Muscle layer of colon (tissue), 2 donors: ENCODE measurements around the gene GARS1.

ENCODE experiments used
- H3K27ac ChIP-seq: one replicate; pipeline ENCODE4 v1.7.0; 2013; ENCODE audit warnings: low read depth, mild to moderate bottlenecking, low read length, moderate library complexity
- H3K27me3 ChIP-seq, 2 donors: one replicate each; pipeline ENCODE4 v1.7.0; 2013; ENCODE audit warnings: low read length in 2 of 2, mild to moderate bottlenecking in 2 of 2; ENCODE audit not compliant: insufficient read depth in 2 of 2, control insufficient read depth in 1 of 2
- H3K36me3 ChIP-seq: one replicate; pipeline ENCODE4 v1.7.0; 2013; ENCODE audit warnings: mild to moderate bottlenecking, low read length; ENCODE audit not compliant: insufficient read depth
- H3K4me1 ChIP-seq: one replicate; pipeline ENCODE4 v1.7.0; 2013; ENCODE audit warnings: mild to moderate bottlenecking, low read length; ENCODE audit not compliant: insufficient read depth
- H3K4me3 ChIP-seq, 2 donors: one replicate each; pipeline ENCODE4 v1.7.0; 2013; ENCODE audit warnings: low read length in 2 of 2, low read depth in 1 of 2, mild to moderate bottlenecking in 1 of 2, moderate library complexity in 1 of 2
- H3K9ac ChIP-seq: one replicate; pipeline ENCODE4 v1.7.0; 2013; ENCODE audit warnings: low read length
- H3K9me3 ChIP-seq: one replicate; pipeline ENCODE4 v1.7.0; 2013; ENCODE audit warnings: mild to moderate bottlenecking, low read length
- donor health status: abdominal sarcoma.
- donor health status: Adenocarcinoma of cecum.

GARS1 gene

GRCh38 chr7:30650421-30650808 is 55.7 kb downstream of the GARS1 start:
- Histone ChIP-seq H3K36me3 (no peaks in the 10 kb centered on the region), H3K4me3 (no peak overlapping the region), H3K4me1 (no peaks in the 10 kb centered on the region), H3K27me3 (no peaks in the 10 kb centered on the region), H3K27ac (no peak overlapping the region), H3K9me3 (no peaks in the 10 kb centered on the region), H3K9ac (no peak overlapping the region)

GRCh38 chr7:30652132-30652531 is 57.5 kb downstream of the GARS1 start:
- Histone ChIP-seq H3K4me3 (no peak overlapping the region), H3K27me3 (no peaks in the 10 kb centered on the region), H3K27ac (no peak overlapping the region), H3K9me3 (no peaks in the 10 kb centered on the region), H3K4me1 (no peaks in the 10 kb centered on the region), H3K9ac (no peak overlapping the region), H3K36me3 (no peaks in the 10 kb centered on the region)

GRCh38 chr7:30652698-30653641 is 58.3 kb downstream of the GARS1 start:
- H3K9me3 ChIP-seq = no peaks in the 10 kb centered on the region

GRCh38 chr7:30654296-30655090 is 59.8 kb downstream of the GARS1 start:
- no peaks in the 10 kb centered on the region for H3K9me3 ChIP-seq
- H3K27ac ChIP-seq = no peak overlapping the region
- no peaks in the 10 kb centered on the region for H3K36me3 ChIP-seq
- no peak overlapping the region for H3K9ac ChIP-seq
- no peaks in the 10 kb centered on the region for H3K4me1 ChIP-seq
- no peak overlapping the region for H3K4me3 ChIP-seq
- no peaks in the 10 kb centered on the region for H3K27me3 ChIP-seq

More at GRCh38 chr7:30652698-30653641, 58.3 kb downstream of the GARS1 start:
- Histone ChIP-seq H3K4me3 (no peak overlapping the region), H3K4me1 (no peaks in the 10 kb centered on the region), H3K36me3 (no peaks in the 10 kb centered on the region), H3K27ac (no peak overlapping the region), H3K27me3 (no peaks in the 10 kb centered on the region), H3K9ac (no peak overlapping the region)

DNA sequence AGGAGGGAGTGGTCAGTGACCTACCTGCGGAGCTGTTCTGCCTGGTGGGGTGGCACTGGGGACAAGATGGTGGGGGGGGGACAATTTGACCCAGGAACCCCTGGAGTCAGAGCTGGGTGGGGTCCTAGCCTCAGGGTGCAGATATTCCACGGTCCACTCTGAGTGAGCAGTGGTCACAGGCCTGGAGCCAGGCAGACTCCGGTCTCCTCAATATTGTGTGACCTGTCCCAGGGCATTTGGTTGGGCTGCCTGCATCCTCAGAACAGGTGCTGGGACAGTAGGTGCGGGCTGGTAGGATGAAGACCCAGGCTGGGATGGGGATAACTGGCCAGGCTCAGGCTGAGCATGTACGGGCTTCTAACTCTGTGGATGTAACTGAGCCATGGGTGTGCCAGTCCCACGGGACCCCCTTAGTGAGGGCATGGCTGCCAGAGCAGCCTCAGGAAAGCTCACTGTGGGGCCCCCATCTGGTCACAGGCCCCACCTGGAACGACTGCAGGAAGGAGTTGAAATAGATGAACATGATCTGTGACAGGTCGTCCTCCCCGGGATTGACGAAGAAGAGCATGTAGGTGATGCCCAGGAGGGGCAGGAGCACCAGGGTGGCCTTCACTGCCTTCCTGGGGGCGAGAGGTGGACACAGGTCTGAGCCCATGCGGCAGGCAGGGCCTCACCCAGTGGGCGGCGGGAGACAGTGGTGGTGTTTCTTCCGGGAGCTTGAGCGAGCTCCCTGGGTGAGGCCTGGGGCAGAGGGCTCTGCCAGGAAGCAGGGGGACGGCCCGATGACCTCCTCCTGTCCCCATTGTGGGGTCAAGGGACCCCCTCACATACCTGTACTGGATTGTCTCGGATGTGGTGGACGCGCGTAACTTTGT is 60.7 kb downstream of the GARS1 start:
- H3K9ac ChIP-seq = no peak overlapping the region
- H3K9me3 ChIP-seq = no peaks in the 10 kb centered on the region
- H3K36me3 ChIP-seq = no peaks in the 10 kb centered on the region
- no peak overlapping the region for H3K4me3 ChIP-seq
- no peak overlapping the region for H3K27ac ChIP-seq
- no peaks in the 10 kb centered on the region for H3K4me1 ChIP-seq
- no peaks in the 10 kb centered on the region for H3K27me3 ChIP-seq

DNA sequence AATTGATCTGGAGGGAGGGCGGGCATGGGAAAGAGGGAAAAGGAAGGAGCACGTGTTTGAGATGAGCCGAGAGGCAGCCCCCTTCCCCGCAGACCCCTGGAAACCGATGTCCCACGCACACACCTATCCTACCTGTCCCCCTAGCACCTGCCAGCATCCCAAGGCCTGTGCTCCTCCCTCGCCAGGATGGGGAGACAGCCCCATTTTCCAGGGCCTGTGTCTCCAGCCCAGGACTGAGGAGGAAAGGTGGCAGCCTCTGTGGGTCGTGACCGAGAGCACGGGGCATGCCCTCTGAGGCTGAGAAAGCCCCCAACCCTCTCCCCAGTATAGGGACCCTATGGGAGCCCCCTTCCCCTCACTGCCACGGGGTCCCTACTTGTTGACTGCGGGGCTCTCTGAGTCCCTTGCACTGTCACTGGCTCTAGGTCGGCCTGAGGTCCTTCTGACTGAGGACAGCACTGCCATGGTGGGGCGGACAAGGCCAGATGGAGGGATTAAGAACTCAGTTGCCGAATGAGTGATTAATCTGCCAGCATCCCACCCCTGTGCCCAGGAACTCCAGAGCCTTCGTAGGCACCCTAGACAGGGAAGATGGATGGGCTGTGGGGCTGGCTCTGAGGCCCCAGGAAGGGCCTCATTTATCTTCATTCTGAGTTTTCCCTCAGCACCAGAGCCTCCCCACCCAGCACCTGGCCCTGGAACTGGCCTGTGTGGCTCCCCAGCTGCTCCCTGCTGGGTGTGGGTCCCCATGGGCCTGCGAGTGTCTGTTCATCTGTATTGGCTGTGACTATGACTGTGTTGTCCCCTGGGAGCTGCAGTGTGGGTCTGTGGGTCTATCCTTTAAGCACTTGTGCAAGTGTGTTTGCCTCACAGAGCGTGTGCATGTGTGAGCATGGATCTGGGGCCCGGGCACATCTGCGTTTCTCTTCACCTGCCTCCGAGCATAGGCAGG is 61.6 kb downstream of the GARS1 start:
- H3K4me3 ChIP-seq = no peak overlapping the region
- no peaks in the 10 kb centered on the region for H3K36me3 ChIP-seq
- H3K27me3 ChIP-seq = no peaks in the 10 kb centered on the region
- no peak overlapping the region for H3K27ac ChIP-seq
- H3K4me1 ChIP-seq = no peaks in the 10 kb centered on the region
- no peak overlapping the region for H3K9ac ChIP-seq
- H3K9me3 ChIP-seq = no peaks in the 10 kb centered on the region

GRCh38 chr7:30657131-30657530 is 62.5 kb downstream of the GARS1 start:
- no peaks in the 10 kb centered on the region for H3K27me3 ChIP-seq
- H3K9me3 ChIP-seq = no peaks in the 10 kb centered on the region
- no peaks in the 10 kb centered on the region for H3K36me3 ChIP-seq
- no peaks in the 10 kb centered on the region for H3K4me1 ChIP-seq
- H3K4me3 ChIP-seq = no peak overlapping the region
- H3K9ac ChIP-seq = no peak overlapping the region
- H3K27ac ChIP-seq = no peak overlapping the region

GRCh38 chr7:30658479-30659074 is 63.9 kb downstream of the GARS1 start:
- H3K27ac ChIP-seq = no peak overlapping the region

GRCh38 chr7:30659312-30659711 is 64.6 kb downstream of the GARS1 start:
- no peaks in the 10 kb centered on the region for H3K36me3 ChIP-seq

More at GRCh38 chr7:30658479-30659074, 63.9 kb downstream of the GARS1 start:
- no peaks in the 10 kb centered on the region for H3K4me1 ChIP-seq
- H3K9me3 ChIP-seq = no peaks in the 10 kb centered on the region
- no peak overlapping the region for H3K4me3 ChIP-seq
- no peaks in the 10 kb centered on the region for H3K27me3 ChIP-seq
- H3K9ac ChIP-seq = no peak overlapping the region
- no peaks in the 10 kb centered on the region for H3K36me3 ChIP-seq

More at GRCh38 chr7:30659312-30659711, 64.6 kb downstream of the GARS1 start:
- Histone ChIP-seq H3K27ac (no peak overlapping the region), H3K9ac (no peak overlapping the region), H3K4me1 (no peaks in the 10 kb centered on the region), H3K4me3 (no peak overlapping the region), H3K9me3 (no peaks in the 10 kb centered on the region), H3K27me3 (no peaks in the 10 kb centered on the region)
